GM19324 (cell line): ENCODE data around the gene CRISP3.

Source experiments
- ATAC-seq: cut with Tn5 transposase; IDR thresholded peaks from one replicate; pipeline ENCODE4 v1.9.1; 2021; ENCODE audit warnings: mild to moderate bottlenecking, moderate library complexity; ENCODE audit not compliant: unreplicated experiment, low FRiP score

The CRISP3 gene

GRCh38 chr6:49693512-49693911, 50.7 kb downstream of the CRISP3 start:
- ATAC-seq: no peak

DNA sequence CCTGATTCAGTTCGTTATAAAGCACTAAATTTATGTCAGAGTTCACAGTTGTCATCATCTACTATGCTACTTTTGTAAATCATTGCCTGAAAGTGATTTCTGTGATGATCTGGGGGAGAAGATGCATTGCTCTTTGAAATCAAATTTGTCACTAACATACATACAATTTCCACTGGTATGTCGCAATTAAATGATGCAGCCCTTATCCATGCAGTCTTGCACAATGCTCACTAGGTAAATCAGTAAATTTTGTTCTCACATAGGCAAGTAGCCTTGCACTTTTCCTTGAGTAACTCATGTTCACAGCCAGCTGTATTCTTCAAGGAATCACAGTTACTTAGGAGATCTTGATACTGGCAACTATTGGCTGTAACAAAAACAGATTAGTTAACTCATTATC, 51.7 kb downstream of the CRISP3 start:
- no peak for ATAC-seq
